ENCODE data around the gene DBF4B.

DNA sequence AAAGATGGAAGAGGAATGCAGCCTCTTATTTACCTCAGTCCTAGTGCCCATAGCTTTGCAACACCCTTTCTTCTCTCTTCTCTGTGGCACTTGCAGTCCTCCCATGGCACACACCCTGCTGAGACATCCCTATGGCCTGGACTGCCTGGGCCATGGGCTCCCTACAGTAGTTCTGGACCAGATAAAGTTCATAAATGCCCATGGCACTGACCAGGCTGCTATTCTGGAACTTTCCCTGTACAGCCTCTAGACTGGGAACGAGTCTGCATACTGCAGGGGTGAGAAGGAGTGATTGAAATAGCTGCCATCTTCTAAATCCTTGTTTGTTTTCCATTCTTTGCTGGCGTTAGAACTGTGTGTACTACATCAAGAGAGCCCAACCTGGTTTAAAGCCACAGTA is 25.8 kb downstream of the DBF4B start:
- TF ChIP-seq, protein P1, sequence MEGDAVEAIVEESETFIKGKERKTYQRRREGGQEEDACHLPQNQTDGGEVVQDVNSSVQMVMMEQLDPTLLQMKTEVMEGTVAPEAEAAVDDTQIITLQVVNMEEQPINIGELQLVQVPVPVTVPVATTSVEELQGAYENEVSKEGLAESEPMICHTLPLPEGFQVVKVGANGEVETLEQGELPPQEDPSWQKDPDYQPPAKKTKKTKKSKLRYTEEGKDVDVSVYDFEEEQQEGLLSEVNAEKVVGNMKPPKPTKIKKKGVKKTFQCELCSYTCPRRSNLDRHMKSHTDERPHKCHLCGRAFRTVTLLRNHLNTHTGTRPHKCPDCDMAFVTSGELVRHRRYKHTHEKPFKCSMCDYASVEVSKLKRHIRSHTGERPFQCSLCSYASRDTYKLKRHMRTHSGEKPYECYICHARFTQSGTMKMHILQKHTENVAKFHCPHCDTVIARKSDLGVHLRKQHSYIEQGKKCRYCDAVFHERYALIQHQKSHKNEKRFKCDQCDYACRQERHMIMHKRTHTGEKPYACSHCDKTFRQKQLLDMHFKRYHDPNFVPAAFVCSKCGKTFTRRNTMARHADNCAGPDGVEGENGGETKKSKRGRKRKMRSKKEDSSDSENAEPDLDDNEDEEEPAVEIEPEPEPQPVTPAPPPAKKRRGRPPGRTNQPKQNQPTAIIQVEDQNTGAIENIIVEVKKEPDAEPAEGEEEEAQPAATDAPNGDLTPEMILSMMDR (conservative IDR thresholded peaks at IDR 0.05; ENCODE audit: low read depth, low read length): no peak
- TF ChIP-seq EZH2 (IDR thresholded peaks at IDR 0.05; ENCODE audit: borderline replicate concordance, low read depth, low read length, poor library complexity, severe bottlenecking): no peak
